Mesenchymal stem cell (in vitro differentiated cells and primary cell): Measurements from ENCODE around the gene TTC23L.
A peak's percentile ranks its signal among the peaks of the same experiment; 100 is the strongest.

ENCODE experiments used
- DNase-seq: peaks from one replicate; pipeline ENCODE4 v3.0.0-alpha.2; 2013
- H2AFZ ChIP-seq: one replicate; pipeline ENCODE4 v1.6.1; 2013; ENCODE audit warnings: low read depth, mild to moderate bottlenecking, control low read depth, inconsistent platforms, low read length, moderate library complexity
- H2AK5ac ChIP-seq: 2 replicates; pipeline ENCODE4 v1.6.1; 2013; ENCODE audit warnings: low read length, moderate library complexity, mild to moderate bottlenecking, inconsistent platforms; ENCODE audit not compliant: severe bottlenecking
- H2BK120ac ChIP-seq: one replicate; pipeline ENCODE4 v1.6.1; 2013; ENCODE audit warnings: low read depth, mild to moderate bottlenecking, inconsistent platforms, low read length, moderate library complexity
- H2BK12ac ChIP-seq, 2 experiments: one replicate each; pipeline ENCODE4 v1.6.1; 2013; ENCODE audit warnings: inconsistent platforms in 2 of 2, low read length in 2 of 2, mild to moderate bottlenecking in 2 of 2, moderate library complexity in 2 of 2, control low read depth in 1 of 2
- H2BK15ac ChIP-seq: one replicate; pipeline ENCODE4 v1.6.1; 2013; ENCODE audit warnings: mild to moderate bottlenecking, low read depth, inconsistent platforms; ENCODE audit not compliant: poor library complexity, severe bottlenecking
- H2BK5ac ChIP-seq: 2 replicates; pipeline ENCODE4 v1.6.1; 2013; ENCODE audit warnings: low read depth, mild to moderate bottlenecking, low read length, control low read depth, inconsistent platforms; ENCODE audit not compliant: poor library complexity, severe bottlenecking
- H3K14ac ChIP-seq, 2 experiments: one replicate each; pipeline ENCODE4 v1.6.1; 2013; ENCODE audit warnings: inconsistent platforms in 2 of 2, low read length in 2 of 2, control low read depth in 1 of 2, mild to moderate bottlenecking in 1 of 2, moderate library complexity in 1 of 2
- H3K18ac ChIP-seq, 2 experiments: one replicate each; pipeline ENCODE4 v1.6.1; 2013; ENCODE audit warnings: inconsistent platforms in 2 of 2, low read length in 2 of 2, control low read depth in 1 of 2, low read depth in 1 of 2, mild to moderate bottlenecking in 1 of 2
- H3K23ac ChIP-seq, 2 experiments: one replicate each; pipeline ENCODE4 v1.6.1; 2013; ENCODE audit warnings: inconsistent platforms in 2 of 2, low read length in 2 of 2, mild to moderate bottlenecking in 2 of 2, moderate library complexity in 2 of 2, control low read depth in 1 of 2
- H3K27ac ChIP-seq: 2 replicates; pipeline ENCODE4 v1.5.1; 2013; ENCODE audit warnings: mild to moderate bottlenecking, moderate library complexity, low read length, control low read depth, inconsistent platforms; ENCODE audit not compliant: poor library complexity, severe bottlenecking
- H3K27me3 ChIP-seq, 2 experiments: 2 replicates each; pipeline versions ENCODE4 v1.6.1 to v1.7.0; 2013; ENCODE audit warnings: low read length in 2 of 2, mild to moderate bottlenecking in 2 of 2, moderate library complexity in 2 of 2, control low read depth in 1 of 2, inconsistent platforms in 1 of 2; ENCODE audit not compliant: control insufficient read depth in 1 of 2, insufficient read depth in 1 of 2
- H3K36me3 ChIP-seq, 2 experiments: 2 replicates each; pipeline versions ENCODE4 v1.6.1 to v1.7.0; 2013; ENCODE audit warnings: low read length in 2 of 2, control low read depth in 1 of 2, inconsistent platforms in 1 of 2, low read depth in 1 of 2, mild to moderate bottlenecking in 1 of 2; ENCODE audit not compliant: insufficient read depth in 2 of 2, control insufficient read depth in 1 of 2
- H3K4ac ChIP-seq, 2 experiments: one replicate each; pipeline ENCODE4 v1.6.1; 2013; ENCODE audit warnings: inconsistent platforms in 2 of 2, low read length in 2 of 2, mild to moderate bottlenecking in 2 of 2, moderate library complexity in 2 of 2, control low read depth in 1 of 2, low read depth in 1 of 2
- H3K4me1 ChIP-seq: 2 replicates; pipeline ENCODE4 v1.6.1; 2013; ENCODE audit warnings: low read depth, low read length, control low read depth; ENCODE audit not compliant: control insufficient read depth, insufficient read depth
- H3K4me2 ChIP-seq: 2 replicates; pipeline ENCODE4 v1.6.1; 2013; ENCODE audit warnings: low read length, mild to moderate bottlenecking, inconsistent platforms; ENCODE audit not compliant: poor library complexity, severe bottlenecking
- H3K4me3 ChIP-seq, 2 experiments: 2 replicates each; pipeline versions ENCODE4 v1.5.1 to v1.7.0; 2013; ENCODE audit warnings: low read length in 2 of 2, mild to moderate bottlenecking in 2 of 2, control low read depth in 1 of 2, low read depth in 1 of 2; ENCODE audit not compliant: insufficient read depth in 1 of 2
- H3K79me1 ChIP-seq: replicated peaks from 2 replicates; pipeline ENCODE4 v1.6.1; 2013; ENCODE audit warnings: mild to moderate bottlenecking, control low read depth, low read length, inconsistent platforms; ENCODE audit not compliant: poor library complexity, severe bottlenecking
- H3K9ac ChIP-seq: 2 replicates; pipeline ENCODE4 v1.7.0; 2013; ENCODE audit warnings: mild to moderate bottlenecking, low read length, moderate library complexity
- H3K9me3 ChIP-seq: 2 replicates; pipeline ENCODE4 v1.7.0; 2013; ENCODE audit warnings: mild to moderate bottlenecking, low read length; ENCODE audit not compliant: control insufficient read depth
- H4K8ac ChIP-seq: one replicate; pipeline ENCODE4 v1.6.1; 2013; ENCODE audit warnings: inconsistent platforms, mild to moderate bottlenecking, low read length, moderate library complexity
- H4K91ac ChIP-seq: one replicate; pipeline ENCODE4 v1.6.1; 2013; ENCODE audit warnings: mild to moderate bottlenecking, low read length, inconsistent platforms
- WGBS: methylation state at CpG from one replicate; pipeline ENCODE4 v1.1.7; 2013; ENCODE audit warnings: mixed read lengths; 5-methylcytosine and 5-hydroxymethylcytosine counted together

Gene TTC23L

DNA sequence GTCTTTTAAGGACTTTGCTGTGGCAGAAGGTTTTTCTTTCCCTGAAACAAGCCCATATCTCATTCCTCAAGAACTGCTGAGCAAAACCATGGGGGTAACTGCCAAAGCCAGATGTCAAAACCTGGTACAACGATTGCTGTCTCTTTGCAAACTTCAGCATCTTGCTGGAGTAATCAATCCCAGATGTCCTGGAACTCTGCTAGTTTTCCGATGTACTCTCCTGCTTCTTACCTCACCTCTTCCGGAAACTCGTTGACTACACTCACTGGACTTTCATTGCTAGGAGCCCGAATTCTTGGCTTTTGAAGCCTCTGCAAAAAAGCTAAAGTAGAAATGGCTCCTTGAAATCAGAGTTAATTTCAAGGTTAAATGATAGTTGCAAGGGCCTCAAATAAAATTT lies 53.0 kb downstream of the TTC23L start:
- Histone ChIP-seq H2BK120ac (no peak overlapping the region), H2AFZ (no peak overlapping the region), H3K36me3 (no peaks in the 10 kb centered on the region), H3K4me3 (no peak overlapping the region), H3K9ac (peak overlapping the region; percentile 61), H3K4me1 (no peaks in the 10 kb centered on the region), H3K4ac (no peak overlapping the region), H2BK12ac (no peak overlapping the region), H3K14ac (no peak overlapping the region), H2AK5ac (no peak overlapping the region), H3K9me3 (no peaks in the 10 kb centered on the region), H3K79me1 (no peaks in the 10 kb centered on the region), H3K4me2 (no peak overlapping the region), H3K27ac (no peak overlapping the region), H3K23ac (no peak overlapping the region), H4K91ac (no peak overlapping the region), H2BK5ac (no peak overlapping the region), H2BK15ac (no peak overlapping the region), H3K18ac (no peak overlapping the region), H3K27me3 (no peaks in the 10 kb centered on the region), H4K8ac (no peak overlapping the region)
- no peak for DNase-seq
- WGBS: 64% methylated on average over 5 of the region's 5 CpGs

DNA sequence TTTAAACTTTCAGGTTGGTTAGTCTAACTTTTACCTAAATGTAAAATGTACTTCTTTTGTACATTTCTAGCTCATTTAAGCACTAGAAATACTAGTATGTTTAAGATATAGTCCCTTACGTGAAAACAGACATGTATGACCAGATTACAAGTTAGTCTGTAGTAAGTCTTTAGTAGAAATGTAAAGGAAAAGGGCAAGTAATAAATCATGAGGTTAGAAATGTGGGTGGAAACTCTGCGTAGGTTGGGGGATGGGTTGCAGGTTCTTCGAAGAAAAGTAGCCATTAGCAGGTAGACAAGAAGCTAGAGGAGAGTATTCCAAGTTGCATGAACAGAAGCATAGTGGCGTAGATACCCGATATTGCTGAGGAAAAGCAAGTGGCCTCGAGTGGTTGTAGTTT lies 53.5 kb downstream of the TTC23L start:
- no peaks in the 10 kb centered on the region for H3K9me3 ChIP-seq
- no peaks in the 10 kb centered on the region for H3K79me1 ChIP-seq
- no peak overlapping the region for H3K4me2 ChIP-seq
- H3K36me3 ChIP-seq: no peaks in the 10 kb centered on the region
- H3K4me1 ChIP-seq: no peaks in the 10 kb centered on the region
- H4K91ac ChIP-seq: no peak overlapping the region
- 90% methylated on average over 6 of the region's 6 CpGs for WGBS
- H3K23ac ChIP-seq: no peak overlapping the region
- H3K14ac ChIP-seq: no peak overlapping the region
- H3K4me3 ChIP-seq: no peak overlapping the region
- no peak overlapping the region for H3K4ac ChIP-seq
- no peak for DNase-seq
- no peak overlapping the region for H2BK5ac ChIP-seq
- H3K18ac ChIP-seq: no peak overlapping the region
- H2BK12ac ChIP-seq: no peak overlapping the region
- no peaks in the 10 kb centered on the region for H3K27me3 ChIP-seq
- H2BK15ac ChIP-seq: no peak overlapping the region
- H2AK5ac ChIP-seq: no peak overlapping the region
- H2AFZ ChIP-seq: no peak overlapping the region
- H2BK120ac ChIP-seq: no peak overlapping the region
- H3K27ac ChIP-seq: no peak overlapping the region
- peak overlapping the region; percentile 50 for H3K9ac ChIP-seq
- no peak overlapping the region for H4K8ac ChIP-seq

DNA sequence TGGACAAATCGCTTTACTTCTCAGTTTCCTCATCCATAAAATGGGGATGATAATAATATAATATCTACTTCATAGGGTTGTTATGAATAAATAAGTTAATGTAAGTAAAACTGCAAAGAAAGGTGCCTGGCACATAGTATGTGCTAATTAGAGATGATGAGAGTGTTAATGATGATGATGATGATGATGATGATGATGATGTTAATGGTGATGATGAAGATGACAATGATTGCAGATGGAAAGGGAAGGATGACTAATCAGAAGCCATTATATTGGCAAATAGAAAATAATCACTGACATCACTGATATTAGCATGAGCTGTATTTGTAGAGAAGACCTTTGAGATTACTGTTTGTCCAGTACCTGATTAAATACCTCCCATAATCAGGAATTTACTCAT lies 55.8 kb downstream of the TTC23L start:
- WGBS: no CpG with 5 or more reads among the region's 1 CpG
- Histone ChIP-seq H3K9ac (no peak overlapping the region), H3K23ac (no peak overlapping the region)

DNA sequence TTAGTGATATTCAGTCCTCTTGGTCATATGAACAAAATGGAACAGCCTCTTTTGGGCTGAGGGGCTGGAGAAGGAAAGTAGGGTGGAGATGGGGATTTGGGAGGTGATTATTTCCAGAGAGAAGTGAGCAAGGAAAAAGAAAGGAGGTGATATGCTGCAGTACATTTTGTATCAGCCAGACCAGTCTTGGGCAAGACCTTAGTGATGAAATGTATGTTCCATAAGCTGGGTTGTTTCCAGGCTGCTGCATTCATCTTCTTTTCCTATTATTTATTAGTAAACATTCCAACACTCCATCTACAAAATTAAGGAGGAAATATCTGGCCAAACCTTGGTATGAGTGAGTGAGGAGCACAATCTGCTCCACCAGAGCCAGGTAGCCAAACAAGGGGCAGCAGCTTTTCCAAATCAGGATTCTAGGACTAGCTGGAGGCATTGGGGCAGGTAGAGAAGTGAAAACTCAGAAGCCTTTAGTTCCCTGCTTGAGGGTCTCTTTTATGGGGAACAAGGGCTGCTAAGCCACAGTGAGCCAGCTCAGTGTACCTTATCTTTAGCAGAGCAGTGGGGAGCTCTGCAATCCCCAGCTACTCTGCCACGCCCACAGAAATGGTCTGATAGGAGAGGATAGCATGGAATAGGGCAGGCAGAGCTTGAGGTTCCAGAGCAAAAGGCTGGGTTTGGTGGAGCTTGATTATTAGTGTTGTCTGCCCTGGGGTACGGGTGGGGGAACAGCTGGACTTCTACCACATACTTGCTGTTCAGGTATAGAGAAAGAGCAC lies 56.9 kb downstream of the TTC23L start:
- H3K14ac ChIP-seq: no peak overlapping the region
- H2AFZ ChIP-seq: no peak overlapping the region
- no peak overlapping the region for H3K18ac ChIP-seq
- H3K27ac ChIP-seq: no peak overlapping the region
- no peak overlapping the region for H4K8ac ChIP-seq
- no peak overlapping the region for H2BK5ac ChIP-seq
- no peak overlapping the region for H2BK15ac ChIP-seq
- no peak for DNase-seq
- peak overlapping the region; percentile 5 for H2AK5ac ChIP-seq
- peaks cover 0 to 6% of the 10 kb centered on the region in 2 experiments for H3K36me3 ChIP-seq
- no peak overlapping the region for H3K9ac ChIP-seq
- 96% methylated on average over 1 of the region's 2 CpGs for WGBS
- H3K9me3 ChIP-seq: no peaks in the 10 kb centered on the region
- H4K91ac ChIP-seq: no peak overlapping the region
- H3K4me1 ChIP-seq: no peaks in the 10 kb centered on the region
- no peaks in the 10 kb centered on the region for H3K27me3 ChIP-seq
- no peak overlapping the region for H2BK12ac ChIP-seq
- no peak overlapping the region for H2BK120ac ChIP-seq
- no peak overlapping the region for H3K23ac ChIP-seq
- no peaks in the 10 kb centered on the region for H3K79me1 ChIP-seq
- H3K4ac ChIP-seq: no peak overlapping the region
- no peak overlapping the region for H3K4me3 ChIP-seq
- H3K4me2 ChIP-seq: no peak overlapping the region

More for the DNA sequence above, 55.8 kb downstream of the TTC23L start:
- H3K9me3 ChIP-seq: no peaks in the 10 kb centered on the region
- H4K8ac ChIP-seq: no peak overlapping the region
- H3K27me3 ChIP-seq: no peaks in the 10 kb centered on the region
- no peak overlapping the region for H3K4ac ChIP-seq
- H3K27ac ChIP-seq: no peak overlapping the region
- H3K14ac ChIP-seq: no peak overlapping the region
- no peak overlapping the region for H4K91ac ChIP-seq
- no peak for DNase-seq
- H3K79me1 ChIP-seq: no peaks in the 10 kb centered on the region
- H2AFZ ChIP-seq: no peak overlapping the region
- H2BK120ac ChIP-seq: no peak overlapping the region
- no peak overlapping the region for H2AK5ac ChIP-seq
- no peak overlapping the region for H2BK5ac ChIP-seq
- H2BK12ac ChIP-seq: no peak overlapping the region
- H2BK15ac ChIP-seq: no peak overlapping the region
- no peaks in the 10 kb centered on the region for H3K4me1 ChIP-seq
- no peak overlapping the region for H3K4me2 ChIP-seq
- H3K18ac ChIP-seq: no peak overlapping the region
- no peak overlapping the region for H3K4me3 ChIP-seq
- peaks cover 0 to 6% of the 10 kb centered on the region in 2 experiments for H3K36me3 ChIP-seq
